Neural progenitor cell (in vitro differentiated cells): Measurements from ENCODE around the gene SDCCAG8.

Experiments
- EZH2 ChIP-seq: fragments of 200-600 bp; sonication (generic); IDR thresholded peaks from 2 replicates; pipeline ENCODE4 v1.6.1; 2017; ENCODE audit warnings: antibody characterized with exemption, mild to moderate bottlenecking, moderate library complexity
- TF ChIP-seq, protein P1 (sequence below): fragments of 200-600 bp; sonication (generic); IDR thresholded peaks from 2 replicates; pipeline ENCODE4 v1.5.1; 2017; ENCODE audit warnings: antibody characterized with exemption, mild to moderate bottlenecking

- TF ChIP-seq, protein P1, sequence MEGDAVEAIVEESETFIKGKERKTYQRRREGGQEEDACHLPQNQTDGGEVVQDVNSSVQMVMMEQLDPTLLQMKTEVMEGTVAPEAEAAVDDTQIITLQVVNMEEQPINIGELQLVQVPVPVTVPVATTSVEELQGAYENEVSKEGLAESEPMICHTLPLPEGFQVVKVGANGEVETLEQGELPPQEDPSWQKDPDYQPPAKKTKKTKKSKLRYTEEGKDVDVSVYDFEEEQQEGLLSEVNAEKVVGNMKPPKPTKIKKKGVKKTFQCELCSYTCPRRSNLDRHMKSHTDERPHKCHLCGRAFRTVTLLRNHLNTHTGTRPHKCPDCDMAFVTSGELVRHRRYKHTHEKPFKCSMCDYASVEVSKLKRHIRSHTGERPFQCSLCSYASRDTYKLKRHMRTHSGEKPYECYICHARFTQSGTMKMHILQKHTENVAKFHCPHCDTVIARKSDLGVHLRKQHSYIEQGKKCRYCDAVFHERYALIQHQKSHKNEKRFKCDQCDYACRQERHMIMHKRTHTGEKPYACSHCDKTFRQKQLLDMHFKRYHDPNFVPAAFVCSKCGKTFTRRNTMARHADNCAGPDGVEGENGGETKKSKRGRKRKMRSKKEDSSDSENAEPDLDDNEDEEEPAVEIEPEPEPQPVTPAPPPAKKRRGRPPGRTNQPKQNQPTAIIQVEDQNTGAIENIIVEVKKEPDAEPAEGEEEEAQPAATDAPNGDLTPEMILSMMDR, result no peak
- TF ChIP-seq EZH2, result no peak
Observed at GRCh38 chr1:243394066-243394465, 138.2 kb downstream of the SDCCAG8 start.
